H1 (cell line): ENCODE results near the gene NCL. TPM values are rescaled to one million over a fixed set of nuclear protein-coding genes. Genes with fewer than 3 reads are reported as not detected.
A peak's percentile ranks its signal among the peaks of the same experiment; 100 is the strongest.

Experiments
- CTCF ChIA-PET: fragments of 300-600 bp; sonication (Branson Sonifier 250); formaldehyde crosslinking; loops from one replicate; lab custom pipeline; 2021; ENCODE audit not compliant: partially characterized antibody; lab: Charles Lee
- POLR2A ChIA-PET: fragments of 300-600 bp; sonication (Branson Sonifier 250); formaldehyde crosslinking; loops from one replicate; lab custom pipeline; 2021; ENCODE audit warnings: inconsistent platforms; ENCODE audit not compliant: partially characterized antibody; lab: Charles Lee
- DNase-seq, 2 experiments: peaks; one replicate each; pipeline versions ENCODE4 v3.0.0 to v3.0.0-alpha.2; 2010 to 2022; ENCODE audit warnings: low spot score in 2 of 2, low read depth in 1 of 2, mixed read lengths in 1 of 2
- FAIRE-seq: peaks from 2 replicates; lab custom pipeline; 2011; peaks lifted over from hg19 to GRCh38; lab: Jason Lieb, UNC
- H2AFZ ChIP-seq: 2 replicates; pipeline ENCODE4 v1.8.1; 2012; ENCODE audit warnings: low read length, inconsistent platforms
- H2AK5ac ChIP-seq: 2 replicates; pipeline ENCODE4 v1.6.1; 2013; ENCODE audit warnings: low read depth, low read length
- H2BK120ac ChIP-seq: replicated peaks from 2 replicates; pipeline ENCODE3; 2013; ENCODE audit warnings: low read depth, low read length, inconsistent platforms
- H2BK12ac ChIP-seq: 2 replicates; pipeline ENCODE4 v1.6.1; 2013; ENCODE audit warnings: low read depth, low read length
- H2BK15ac ChIP-seq: 2 replicates; pipeline ENCODE4 v1.6.1; 2013; ENCODE audit warnings: low read length
- H2BK20ac ChIP-seq: 2 replicates; pipeline ENCODE4 v1.6.1; 2013; ENCODE audit warnings: low read length
- H2BK5ac ChIP-seq: 2 replicates; pipeline ENCODE4 v1.6.1; 2013; ENCODE audit warnings: low read depth, low read length
- H3K14ac ChIP-seq: 2 replicates; pipeline ENCODE4 v1.6.1; 2013; ENCODE audit warnings: inconsistent platforms; ENCODE audit not compliant: insufficient read length
- H3K18ac ChIP-seq: 2 replicates; pipeline ENCODE4 v1.6.1; 2013; ENCODE audit warnings: low read length; ENCODE audit errors: extremely low read depth
- H3K23ac ChIP-seq: 2 replicates; pipeline ENCODE4 v1.6.1; 2013; ENCODE audit warnings: inconsistent platforms; ENCODE audit not compliant: insufficient read length
- H3K23me2 ChIP-seq: 2 replicates; pipeline ENCODE4 v1.6.1; 2013; ENCODE audit warnings: low read depth, low read length
- H3K27ac ChIP-seq: 2 replicates; pipeline ENCODE4 v1.6.1; 2011; ENCODE audit warnings: low read depth, low read length, inconsistent platforms
- H3K27me3 ChIP-seq, 4 experiments: replicated peaks in 1 of 4; 1 replicate in 1 of 4; 2 replicates in 3 of 4; pipeline versions ENCODE4 v1.6.1 to v1.8.1; 2011 to 2013; ENCODE audit warnings: low read length in 3 of 4, mild to moderate bottlenecking in 3 of 4, inconsistent platforms in 2 of 4, mixed read lengths in 2 of 4, moderate library complexity in 1 of 4; ENCODE audit not compliant: control insufficient read depth in 3 of 4, insufficient read depth in 3 of 4; ENCODE audit errors: extremely low read depth in 1 of 4
- H3K36me3 ChIP-seq, 4 experiments: 2 replicates each; pipeline versions ENCODE4 v1.6.1 to v1.8.1; 2011 to 2013; ENCODE audit warnings: mild to moderate bottlenecking in 4 of 4, low read length in 3 of 4, moderate library complexity in 2 of 4, control low read depth in 1 of 4, inconsistent platforms in 1 of 4; ENCODE audit not compliant: insufficient read depth in 4 of 4, control insufficient read depth in 2 of 4
- H3K4ac ChIP-seq: replicated peaks from 2 replicates; pipeline ENCODE3; 2013; ENCODE audit warnings: low read length, low read depth, mixed read lengths, inconsistent platforms; ENCODE audit not compliant: insufficient read length
- H3K4me1 ChIP-seq, 4 experiments: replicated peaks in 1 of 4; 1 replicate in 1 of 4; 2 replicates in 3 of 4; pipeline versions ENCODE4 v1.6.1 to v1.8.1; 2011 to 2013; ENCODE audit warnings: low read length in 3 of 4, inconsistent platforms in 2 of 4, mixed read lengths in 1 of 4; ENCODE audit not compliant: insufficient read depth in 4 of 4, control insufficient read depth in 3 of 4
- H3K4me2 ChIP-seq, 2 experiments: 2 replicates each; pipeline versions ENCODE4 v1.6.1 to v1.8.1; 2011 to 2013; ENCODE audit warnings: low read depth in 2 of 2, low read length in 2 of 2, control low read depth in 1 of 2, inconsistent platforms in 1 of 2, mild to moderate bottlenecking in 1 of 2; ENCODE audit not compliant: insufficient read depth in 1 of 2
- H3K4me3 ChIP-seq, 4 experiments: fragments of 200-600, 300-600 bp in 1 of 4; sonication (generic), shearing (Covaris generic), sonication (Bioruptor Twin) in 1 of 4; 2 replicates each; pipeline versions ENCODE4 v1.5.1 to v1.8.1; 2011 to 2016; ENCODE audit warnings: low read length in 4 of 4, low read depth in 3 of 4, control low read depth in 2 of 4, inconsistent platforms in 2 of 4, mild to moderate bottlenecking in 2 of 4, mixed read lengths in 1 of 4, moderate library complexity in 1 of 4; ENCODE audit not compliant: insufficient read depth in 2 of 4; ENCODE audit errors: extremely low read depth in 1 of 4
- H3K56ac ChIP-seq: replicated peaks from 2 replicates; pipeline ENCODE3; 2013; ENCODE audit warnings: low read depth, mild to moderate bottlenecking, mixed read lengths, low read length, inconsistent platforms; ENCODE audit not compliant: insufficient read length
- H3K79me1 ChIP-seq: 2 replicates; pipeline ENCODE4 v1.6.1; 2013; ENCODE audit warnings: low read depth, low read length, control low read depth
- H3K79me2 ChIP-seq, 2 experiments: 2 replicates each; pipeline versions ENCODE4 v1.6.1 to v1.8.1; 2012 to 2013; ENCODE audit warnings: low read length in 2 of 2, mild to moderate bottlenecking in 2 of 2, inconsistent platforms in 1 of 2; ENCODE audit not compliant: insufficient read depth in 2 of 2, control insufficient read depth in 1 of 2
- H3K9ac ChIP-seq, 4 experiments: replicated peaks in 1 of 4; 1 replicate in 1 of 4; 2 replicates in 3 of 4; pipeline versions ENCODE4 v1.6.1 to v1.8.1; 2011 to 2013; ENCODE audit warnings: low read depth in 3 of 4, low read length in 3 of 4, control low read depth in 2 of 4, mild to moderate bottlenecking in 2 of 4, moderate library complexity in 2 of 4, inconsistent platforms in 1 of 4; ENCODE audit errors: extremely low read depth in 1 of 4
- H3K9me3 ChIP-seq, 2 experiments: 2 replicates each; pipeline versions ENCODE4 v1.6.1 to v1.8.1; 2012 to 2013; ENCODE audit warnings: mild to moderate bottlenecking in 2 of 2, moderate library complexity in 2 of 2, control low read depth in 1 of 2, inconsistent platforms in 1 of 2, low read depth in 1 of 2, low read length in 1 of 2, mixed read lengths in 1 of 2; ENCODE audit not compliant: insufficient read depth in 2 of 2
- H4K20me1 ChIP-seq, 2 experiments: replicated peaks in 1 of 2; 2 replicates each; pipeline versions ENCODE3 to v1.8.1; 2011 to 2013; ENCODE audit warnings: inconsistent platforms in 2 of 2, low read length in 2 of 2, mild to moderate bottlenecking in 1 of 2; ENCODE audit not compliant: insufficient read depth in 2 of 2, control insufficient read depth in 1 of 2
- H4K5ac ChIP-seq: 2 replicates; pipeline ENCODE4 v1.6.1; 2013; ENCODE audit warnings: low read length, low read depth, mixed read lengths, inconsistent platforms; ENCODE audit not compliant: insufficient read length
- H4K8ac ChIP-seq: 2 replicates; pipeline ENCODE4 v1.8.0; 2013; ENCODE audit warnings: mild to moderate bottlenecking, moderate library complexity, low read length, inconsistent platforms; ENCODE audit not compliant: insufficient read depth; ENCODE audit errors: extremely low read depth
- H4K91ac ChIP-seq: replicated peaks from 2 replicates; pipeline ENCODE3; 2013; ENCODE audit warnings: low read length, mixed read lengths, inconsistent platforms; ENCODE audit not compliant: insufficient read length
- CHD1 ChIP-seq: IDR thresholded peaks from 2 replicates; pipeline ENCODE4 v1.6.1; 2012; ENCODE audit warnings: low read depth, low read length, improper control_type of control experiment
- EP300 ChIP-seq, 2 experiments: IDR thresholded peaks; 1 replicate in 1 of 2; 2 replicates in 1 of 2; pipeline ENCODE4 v1.6.1; 2011 to 2012; ENCODE audit warnings: low read depth in 2 of 2, low read length in 2 of 2, mild to moderate bottlenecking in 2 of 2, borderline replicate concordance in 1 of 2, inconsistent platforms in 1 of 2, moderate library complexity in 1 of 2
- KDM1A ChIP-seq: fragments of 200-600, 300-600 bp; sonication (generic); IDR thresholded peaks from 2 replicates; pipeline ENCODE4 v1.7.1; 2016; ENCODE audit warnings: mild to moderate bottlenecking, low read length, borderline replicate concordance
- TAF1 ChIP-seq: IDR thresholded peaks from 2 replicates; pipeline ENCODE4 v1.6.1; 2011; ENCODE audit warnings: mild to moderate bottlenecking, low read depth, low read length
- YY1 ChIP-seq: IDR thresholded peaks from 2 replicates; pipeline ENCODE4 v1.6.1; 2011; ENCODE audit warnings: low read depth, mild to moderate bottlenecking, low read length
- ZNF274 ChIP-seq: IDR thresholded peaks from 2 replicates; pipeline ENCODE4 v1.7.0; 2012; ENCODE audit warnings: low read length, borderline replicate concordance; ENCODE audit errors: extremely low read depth
- WGBS, 2 experiments: shearing (Covaris generic) in 1 of 2; methylation state at CpG; one replicate each; pipeline versions ENCODE4 v1.1.6 to v1.1.7; 2013 to 2015; ENCODE audit warnings: low lambda C conversion rate in 2 of 2, mixed read lengths in 2 of 2, inconsistent platforms in 1 of 2, low coverage in 1 of 2, missing lambda C conversion rate in 1 of 2; ENCODE audit not compliant: insufficient replicate concordance in 2 of 2, insufficient coverage in 1 of 2, insufficient read length in 1 of 2; ENCODE audit errors: extremely low coverage in 1 of 2, missing lambda C conversion rate in 1 of 2; 5-methylcytosine and 5-hydroxymethylcytosine counted together
- polyA plus RNA-seq, 7 experiments: library from polyadenylated mRNA; depleted of rRNA in 3 of 7; stranded (reverse) in 5 of 7; unstranded in 2 of 7; fragments of >200 nt in 5 of 7; fragments of 200-250 nt in 2 of 7; gene quantifications; 1 replicate in 5 of 7; 2 replicates in 1 of 7; 4 replicates in 1 of 7; pipeline versions ENCODE4 v1.2.1 to v1.2.3, GENCODE V29; 2011 to 2013; ENCODE audit warnings: missing spikeins in 2 of 7, mixed read lengths in 2 of 7
- total RNA-seq: library from RNA; stranded (reverse); fragmentation: NEBNext Ultra II Directional; extraction: Animal tissue kit (Norgen Biotek cat#: 25700); gene quantifications from 2 replicates; pipeline ENCODE4 v1.2.1, GENCODE V29; 2021

NCL gene
- total and polyA plus RNA-seq, 2 of the 8 experiments (the other 6 are each of a cell fraction or from before 2014, with no cell fraction given) = 61.2 to 1,478 TPM

DNA sequence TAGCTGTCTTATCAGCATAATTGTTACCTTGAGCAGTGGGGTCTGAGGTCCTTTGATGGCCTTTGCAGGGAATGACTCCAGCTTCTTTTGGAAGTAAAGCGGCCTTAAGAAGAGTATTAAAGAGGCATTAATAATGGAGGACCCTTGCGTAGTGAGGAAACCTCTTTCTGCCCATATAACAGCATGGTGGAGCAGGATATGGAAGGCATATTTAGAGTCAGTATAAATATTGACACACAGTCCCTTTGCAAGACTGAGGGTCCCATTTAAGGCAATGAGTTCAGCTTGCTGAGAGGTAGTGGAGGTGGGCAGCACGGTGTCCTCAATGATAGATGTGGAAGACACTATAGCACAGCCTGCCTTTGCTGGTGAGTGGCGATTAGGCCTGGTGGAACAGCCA is 32.7 kb downstream of the NCL start:
- Histone ChIP-seq H3K4me3 (no peak overlapping the region), H2AK5ac (no peak overlapping the region), H3K9ac (no peak overlapping the region), H4K20me1 (no peaks in the 10 kb centered on the region), H3K4me2 (no peak overlapping the region), H3K23me2 (no peaks in the 10 kb centered on the region), H3K79me1 (no peaks in the 10 kb centered on the region), H3K23ac (no peak overlapping the region), H3K14ac (no peak overlapping the region), H4K8ac (no peak overlapping the region), H2BK120ac (no peak overlapping the region), H3K79me2 (no peaks in the 10 kb centered on the region), H3K27me3 (no peaks in the 10 kb centered on the region), H2BK15ac (no peak overlapping the region), H3K36me3 (no peaks in the 10 kb centered on the region), H3K18ac (no peak overlapping the region), H3K9me3 (peaks cover 4 to 6% of the 10 kb centered on the region in 2 experiments; a peak in 3 of 4 replicates), H4K5ac (no peak overlapping the region), H3K4me1 (peaks cover 0 to 3% (median 0%) of the 10 kb centered on the region in 4 experiments; a peak in 1 of 7 replicates), H2BK12ac (no peak overlapping the region), H2AFZ (no peak overlapping the region), H3K27ac (no peak overlapping the region), H3K56ac (no peak overlapping the region)
- DNase-seq = no peak
- ChIA-PET CTCF (interaction anchor here (32.5 kb wide), 1 partner anchor 27 kb away, joined by 537 read pairs; the partner anchor contains the start of gene B3GNT7), POLR2A (interaction anchor here (0.9 to 1.9 kb wide), 3 partner anchors 21 to 26 kb away, joined by 3 to 10 read pairs (median 3); no protein-coding TSS in a partner anchor)
- FAIRE-seq = no peak
- 94% methylated on average over 4 of the region's 4 CpGs; no CpG with 5 or more reads in 1 of the 2 experiments for WGBS, 2 experiments
- TF ChIP-seq EP300 (IDR thresholded peaks at IDR 0.05; ENCODE audit: borderline replicate concordance in 1 of 2, low read depth in 2 of 2, low read length in 2 of 2) (peak in 1 of 2 experiments; percentile 88; a peak in 1 of 3 replicates), CHD1 (no peak), TAF1 (no peak), YY1 (no peak), KDM1A (no peak), ZNF274 (no peak)
- TF ChIP-seq, all 59 proteins: peak for 1
- H2BK5ac ChIP-seq = no peak overlapping the region
- no peak overlapping the region for H3K4ac ChIP-seq
- H4K91ac ChIP-seq = no peak overlapping the region
- H2BK20ac ChIP-seq = no peak overlapping the region
